Measurements from ENCODE around the gene SLC29A2.

Gene SLC29A2

DNA sequence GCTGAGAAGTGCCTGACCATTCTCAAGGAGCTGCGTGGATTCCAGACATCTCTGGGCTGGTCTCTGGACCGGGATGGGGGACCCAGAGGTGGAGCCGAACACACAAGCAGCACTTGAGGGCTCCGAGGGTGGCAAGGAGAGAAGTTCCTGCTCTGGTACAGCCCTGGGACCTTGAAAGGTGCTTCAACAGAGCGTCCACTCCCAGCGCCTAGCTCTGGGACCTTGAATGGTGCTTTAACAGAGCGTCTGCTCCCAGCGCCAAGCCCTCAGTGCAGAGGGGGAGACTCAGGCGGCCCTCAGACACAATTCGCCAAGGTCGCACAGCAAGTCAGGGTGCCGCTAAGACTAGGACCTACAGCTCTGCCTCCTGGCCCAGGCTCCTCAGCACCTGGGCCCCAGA is 38.6 kb upstream of the SLC29A2 start:
- peaks cover 3% of the 10 kb centered on the region; the same call in 1 of the 2 replicates for H3K4me1 ChIP-seq

DNA sequence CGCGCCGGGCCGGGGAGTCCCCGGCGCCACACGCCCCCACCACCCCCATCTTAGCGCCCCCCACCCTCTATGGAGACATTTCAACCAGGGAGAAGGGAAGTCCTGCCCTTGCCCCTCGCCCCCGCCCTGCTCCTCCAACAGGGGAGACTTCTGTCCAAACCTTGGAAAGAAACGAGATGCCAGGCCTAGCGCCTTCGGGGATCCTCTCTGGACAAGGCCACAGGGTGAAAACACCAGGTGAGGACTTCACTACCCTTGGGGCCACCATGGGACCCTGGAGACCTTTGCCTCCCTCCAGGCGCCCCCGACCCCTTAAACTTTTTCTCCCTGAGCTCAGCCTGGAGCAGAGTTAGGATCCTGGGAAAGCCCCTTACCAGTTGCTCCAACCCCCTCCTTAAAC is 37.7 kb upstream of the SLC29A2 start:
- TF ChIP-seq CTCF (IDR thresholded peaks at IDR 0.05; ENCODE audit: low read depth, low read length), result no peak

More for the DNA sequence above, 38.6 kb upstream of the SLC29A2 start:
- TF ChIP-seq CTCF (IDR thresholded peaks at IDR 0.05; ENCODE audit: low read depth, low read length), result no peak
- no peak for DNase-seq
- no peaks in the 10 kb centered on the region for H3K9me3 ChIP-seq
- H3K4me3 ChIP-seq (ENCODE audit: low read depth, low read length), result no peak overlapping the region
- peaks cover 12% of the 10 kb centered on the region for H3K27me3 ChIP-seq
- H3K36me3 ChIP-seq, result no peaks in the 10 kb centered on the region

GRCh38 chr11:66408488-66409214 is 37.1 kb upstream of the SLC29A2 start:
- Histone ChIP-seq H3K4me3 (ENCODE audit: low read depth, low read length) (peak overlapping the region; percentile 73), H3K9me3 (no peaks in the 10 kb centered on the region), H3K4me1 (peaks cover 3% of the 10 kb centered on the region; the same call in 1 of the 2 replicates), H3K36me3 (no peaks in the 10 kb centered on the region), H3K27me3 (peaks cover 14% of the 10 kb centered on the region)
- peak; percentile 100 for TF ChIP-seq CTCF (IDR thresholded peaks at IDR 0.05; ENCODE audit: low read depth, low read length)
- peak; percentile 92 for DNase-seq

More for the DNA sequence above, 37.7 kb upstream of the SLC29A2 start:
- DNase-seq, result no peak
- H3K9me3 ChIP-seq, result no peaks in the 10 kb centered on the region
- H3K4me3 ChIP-seq (ENCODE audit: low read depth, low read length), result peak overlapping the region; percentile 73
- peaks cover 12% of the 10 kb centered on the region for H3K27me3 ChIP-seq
- H3K4me1 ChIP-seq, result peaks cover 3% of the 10 kb centered on the region; the same call in 1 of the 2 replicates
- H3K36me3 ChIP-seq, result no peaks in the 10 kb centered on the region

GRCh38 chr11:66407651-66408050 is 36.1 kb upstream of the SLC29A2 start:
- Histone ChIP-seq H3K9me3 (no peaks in the 10 kb centered on the region), H3K4me3 (ENCODE audit: low read depth, low read length) (no peak overlapping the region), H3K36me3 (no peaks in the 10 kb centered on the region), H3K27me3 (peaks cover 21% of the 10 kb centered on the region), H3K4me1 (peaks cover 3% of the 10 kb centered on the region; the same call in 1 of the 2 replicates)
- DNase-seq, result no peak
- no peak for TF ChIP-seq CTCF (IDR thresholded peaks at IDR 0.05; ENCODE audit: low read depth, low read length)

DNA sequence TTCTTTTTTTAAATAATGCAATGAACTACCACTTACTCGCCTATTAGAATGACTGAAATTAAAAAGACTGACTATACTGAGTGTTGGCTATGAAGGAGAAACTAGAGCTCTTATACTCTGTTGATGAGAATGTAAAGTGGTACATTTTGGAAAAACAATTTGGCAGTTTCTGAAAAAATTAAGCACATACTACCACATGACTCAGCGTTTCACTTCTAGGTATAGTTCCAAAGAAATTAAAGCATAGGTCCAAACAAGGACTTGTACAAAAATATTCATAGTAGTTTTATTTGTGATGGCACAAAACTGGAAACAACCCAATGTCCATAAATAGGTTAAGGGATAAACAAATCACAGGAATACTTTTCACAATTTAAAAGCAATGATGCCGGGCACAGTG is 22.4 kb upstream of the SLC29A2 start:
- Histone ChIP-seq H3K36me3 (no peaks in the 10 kb centered on the region), H3K4me3 (ENCODE audit: low read depth, low read length) (no peak overlapping the region), H3K9me3 (no peaks in the 10 kb centered on the region), H3K27me3 (no peaks in the 10 kb centered on the region), H3K4me1 (0 out of 2 replicates have a peak, but pooled peaks cover 3% of the 10 kb centered on the region)
- TF ChIP-seq CTCF (IDR thresholded peaks at IDR 0.05; ENCODE audit: low read depth, low read length), result no peak
- DNase-seq, result no peak

- H3K27me3 ChIP-seq, result no peaks in the 10 kb centered on the region
- no peaks in the 10 kb centered on the region for H3K9me3 ChIP-seq
- H3K4me3 ChIP-seq (ENCODE audit: low read depth, low read length), result no peak overlapping the region
- no peak for DNase-seq
- H3K36me3 ChIP-seq, result no peaks in the 10 kb centered on the region
- TF ChIP-seq CTCF (IDR thresholded peaks at IDR 0.05; ENCODE audit: low read depth, low read length), result no peak
- H3K4me1 ChIP-seq, result 0 out of 2 replicates have a peak, but pooled peaks cover 3% of the 10 kb centered on the region
These were observed 19.8 kb upstream of the SLC29A2 start for GRCh38 chr11:66391322-66391721.

Data from BE2C (cell line).